ENCODE results near the gene SLC5A4.
A peak's percentile ranks its signal among the peaks of the same experiment; 100 is the strongest.
"Not testable (repeated sequence)": the region's sequence is repeated elsewhere in the genome, so short reads cannot be mapped to it uniquely, and the experiment has no call there.

SLC5A4 gene

GRCh38 chr22:32255217-32255616, at the start of gene SLC5A4:
TSS of gene SLC5A4 (minus strand) at chr22:32255347. CDS start at chr22:32255329, 18 bp downstream.
- DNase-seq (ENCODE audit: low read depth in 2 of 2), result no peak

DNA sequence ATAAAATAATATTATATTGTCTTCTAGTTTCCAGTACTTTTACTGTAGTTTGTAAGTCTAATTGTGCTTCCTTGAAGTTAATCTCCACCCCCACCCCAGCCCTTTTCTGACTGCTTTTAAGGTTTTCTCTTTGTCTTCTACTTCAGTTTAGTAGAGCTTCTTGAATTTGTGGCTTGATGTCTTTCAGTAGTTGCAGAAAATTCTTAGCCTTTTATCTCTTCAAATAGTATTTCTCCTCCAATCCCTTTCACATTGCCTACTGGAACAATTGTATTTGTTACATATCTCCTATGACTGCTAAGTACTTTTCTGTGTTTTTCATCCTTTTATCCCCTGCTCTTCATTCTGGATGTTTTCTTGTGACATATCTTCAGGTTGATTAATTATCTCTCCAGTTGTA, 38.8 kb upstream of the SLC5A4 start:
- not testable (repeated sequence) for DNase-seq (ENCODE audit: low read depth in 2 of 2)

DNA sequence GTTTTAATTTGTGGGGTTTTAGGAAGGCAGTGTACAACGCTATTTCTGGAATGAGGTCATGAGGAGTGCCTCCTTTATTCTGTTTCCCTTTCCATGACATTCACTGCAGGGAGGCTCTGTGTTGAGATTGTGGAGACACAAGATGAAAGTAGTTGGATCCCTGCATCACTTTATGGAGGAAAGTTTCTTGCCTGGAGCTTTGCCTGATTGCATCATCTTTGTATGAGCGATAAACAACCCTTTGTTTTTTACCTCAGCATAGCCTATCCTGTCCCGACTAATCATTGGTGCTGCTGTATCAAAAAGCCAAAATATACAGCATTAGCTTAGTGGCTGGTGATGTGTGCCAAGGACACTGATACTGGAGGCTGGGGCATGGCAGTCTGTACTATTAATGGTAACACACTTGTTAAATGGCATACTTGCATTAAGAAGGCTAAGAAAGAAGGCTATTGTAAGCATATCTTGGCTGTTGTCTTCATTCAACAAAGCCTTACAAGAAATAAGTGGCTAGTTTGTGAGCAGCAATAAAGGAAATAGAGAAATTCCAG, 31.2 kb upstream of the SLC5A4 start:
- DNase-seq (ENCODE audit: low read depth in 2 of 2), result no peak

- no peak for DNase-seq (ENCODE audit: low read depth in 2 of 2)
Observed at GRCh38 chr22:32281072-32281471, 25.9 kb upstream of the SLC5A4 start.

DNA sequence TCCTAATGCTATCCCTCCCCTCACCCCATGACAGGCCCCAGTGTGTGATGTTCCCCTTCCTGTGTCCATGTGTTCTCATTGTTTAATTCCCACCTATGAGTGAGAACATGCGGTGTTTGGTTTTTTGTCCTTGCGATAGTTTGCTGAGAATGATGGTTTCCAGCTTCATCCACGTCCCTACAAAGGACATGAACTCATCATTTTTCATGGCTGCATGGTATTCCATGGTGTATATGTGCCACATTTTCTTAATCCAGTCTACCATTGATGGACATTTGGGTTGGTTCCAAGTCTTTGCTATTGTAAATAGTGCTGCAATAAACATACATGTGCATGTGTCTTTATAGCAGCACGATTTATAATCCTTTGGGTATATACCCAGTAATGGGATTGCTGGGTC, 20.2 kb upstream of the SLC5A4 start:
- not testable (repeated sequence) for DNase-seq (ENCODE audit: low read depth in 2 of 2)

- no peak for DNase-seq (ENCODE audit: low read depth in 2 of 2)
Observed at GRCh38 chr22:32271389-32271788, 16.2 kb upstream of the SLC5A4 start.

DNA sequence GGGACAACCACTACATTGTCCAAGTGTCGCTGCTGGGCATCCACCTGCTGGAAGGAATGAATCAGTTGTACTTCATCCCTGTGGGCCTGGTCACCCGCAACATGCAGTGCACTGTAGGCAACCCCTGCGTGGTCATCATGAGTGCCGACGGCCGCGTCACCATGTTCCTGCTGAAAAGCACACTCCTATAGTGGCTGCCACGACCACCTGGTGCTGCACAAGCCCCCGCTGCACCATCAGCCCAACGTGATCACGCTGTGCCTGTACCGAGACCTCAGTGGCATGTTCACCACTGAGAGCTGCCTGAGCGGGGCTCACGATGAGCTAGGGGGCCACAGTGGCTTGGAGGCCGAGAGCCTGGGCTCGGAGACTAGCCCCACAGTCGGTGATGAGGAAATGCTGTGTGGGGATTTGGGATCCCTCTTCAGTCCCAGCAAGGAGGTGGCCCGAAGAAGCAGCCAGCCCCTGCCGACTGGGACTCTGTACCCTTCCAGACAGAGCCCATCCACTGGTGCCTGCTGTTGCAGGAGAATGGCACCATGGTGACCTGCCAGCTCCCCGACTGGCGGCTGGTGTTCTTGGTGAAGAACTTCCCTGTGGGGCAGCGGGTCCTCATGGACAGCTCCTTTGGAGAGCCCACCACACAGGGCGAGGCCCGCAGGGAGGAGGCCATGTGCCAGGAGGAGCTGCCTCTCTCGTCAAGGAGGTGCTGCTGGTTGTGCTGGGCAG, 15.7 kb upstream of the SLC5A4 start:
- no peak for DNase-seq (ENCODE audit: low read depth in 2 of 2)

GRCh38 chr22:32269316-32269715, 14.2 kb upstream of the SLC5A4 start:
- DNase-seq (ENCODE audit: low read depth in 2 of 2), result no peak

GRCh38 chr22:32267011-32267410, 11.9 kb upstream of the SLC5A4 start:
- DNase-seq (ENCODE audit: low read depth in 2 of 2), result no peak

GRCh38 chr22:32265882-32266767, 11.0 kb upstream of the SLC5A4 start:
- peak; percentile 12 to 56 for DNase-seq (ENCODE audit: low read depth in 2 of 2)

- DNase-seq (ENCODE audit: low read depth in 2 of 2), result not testable (repeated sequence)
Observed at GRCh38 chr22:32263678-32264077, 8.5 kb upstream of the SLC5A4 start.

DNA sequence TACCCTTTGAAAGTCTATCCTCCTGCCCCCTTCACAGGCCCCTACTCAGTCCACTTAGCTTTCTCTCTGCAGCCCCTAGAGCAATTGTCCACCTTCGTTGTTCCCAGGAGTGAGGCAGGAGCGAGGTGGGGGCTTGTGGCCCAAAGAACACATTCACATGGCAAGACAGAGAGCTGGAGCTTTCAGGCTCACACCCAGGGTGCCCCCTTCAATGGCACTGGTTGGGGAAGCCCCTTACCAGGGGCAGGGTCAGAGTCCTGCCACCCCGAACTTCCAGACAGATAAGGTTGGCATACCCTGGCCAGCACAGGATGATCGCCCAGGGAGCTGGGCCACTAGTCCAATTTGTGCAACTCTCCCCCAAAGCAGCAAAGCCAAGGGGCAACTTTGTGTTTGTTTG, 6.2 kb upstream of the SLC5A4 start:
- no peak for DNase-seq (ENCODE audit: low read depth in 2 of 2)

DNA sequence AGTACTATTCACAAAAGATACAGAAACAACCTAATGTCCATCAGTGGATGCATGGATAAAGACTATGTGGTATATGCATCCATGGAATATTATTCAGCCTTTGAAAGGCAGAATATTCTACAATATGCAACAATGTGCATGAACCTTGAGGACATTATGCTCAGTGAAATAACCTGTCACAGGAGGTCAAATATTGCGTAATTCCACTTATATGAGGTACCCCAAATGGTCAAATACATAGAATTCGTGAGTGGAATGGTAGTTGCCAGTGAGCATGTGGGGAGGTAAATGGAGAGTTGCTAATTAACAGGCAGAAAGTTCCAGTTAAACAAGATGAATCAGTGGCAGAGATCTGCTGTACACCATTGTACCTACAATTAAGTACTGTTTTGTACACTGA, 3.6 kb upstream of the SLC5A4 start:
- no peak for DNase-seq (ENCODE audit: low read depth in 2 of 2)

DNA sequence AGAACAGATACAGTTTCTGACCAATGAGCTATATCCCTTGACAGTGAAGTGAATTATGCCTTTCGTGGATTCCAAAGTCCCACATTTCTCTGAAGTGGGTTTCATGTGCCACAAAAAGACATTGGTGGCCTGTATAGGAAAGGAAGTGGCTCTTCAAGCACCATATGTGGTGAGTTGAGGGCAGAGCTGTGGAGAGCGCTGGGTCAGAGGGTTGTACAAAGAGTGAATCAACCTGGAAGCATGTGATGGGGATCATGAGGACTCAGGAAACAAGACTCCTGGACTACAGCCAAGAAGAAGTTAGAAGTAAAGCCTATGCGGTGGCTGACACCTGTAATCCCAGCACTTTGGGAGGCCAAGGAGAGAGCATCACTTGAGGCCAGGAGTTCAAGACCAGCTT, 579 bp upstream of the SLC5A4 start:
- no peak for DNase-seq (ENCODE audit: low read depth in 2 of 2)

DNA sequence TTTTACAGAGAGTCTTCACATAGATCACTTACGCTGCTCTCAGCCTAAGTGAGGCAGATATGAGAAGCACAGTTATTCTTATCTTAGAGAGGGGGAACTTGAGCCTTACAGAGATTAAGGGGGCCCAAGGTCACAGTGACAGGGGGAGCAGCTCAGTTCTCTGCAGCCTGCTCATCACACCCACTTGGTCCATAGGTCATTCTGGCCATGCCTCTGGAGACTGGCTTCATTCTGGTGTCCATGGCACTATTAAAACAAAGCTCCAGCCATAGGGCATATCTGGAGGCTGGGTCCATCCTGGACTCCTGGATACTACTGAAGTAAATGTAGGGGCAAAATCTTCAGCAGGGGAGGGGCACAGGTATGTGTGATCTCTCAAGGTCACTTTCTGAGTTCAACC, 5.9 kb downstream of the SLC5A4 start:
- DNase-seq (ENCODE audit: low read depth in 2 of 2), result no peak

- no peak for DNase-seq (ENCODE audit: low read depth in 2 of 2)
Observed at GRCh38 chr22:32248276-32248675, 6.9 kb downstream of the SLC5A4 start.

DNA sequence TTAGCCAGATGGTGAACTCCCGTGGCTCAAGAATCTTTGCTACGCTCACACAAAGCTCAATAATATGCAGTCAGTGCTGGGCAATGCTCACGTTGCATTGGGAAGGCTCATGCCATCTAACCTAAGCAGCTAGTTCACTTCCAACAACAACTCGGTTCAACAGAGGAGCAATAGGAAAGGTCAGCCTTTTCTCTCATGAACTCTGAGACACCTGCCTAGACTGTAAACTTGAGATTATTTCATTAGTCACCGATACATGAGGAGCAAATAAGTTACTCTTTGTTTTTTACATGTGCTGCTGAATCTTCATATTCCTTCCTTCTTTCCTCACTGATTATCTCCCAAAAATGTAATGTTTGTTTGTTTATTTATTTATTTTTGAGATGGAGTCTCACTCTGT, 9.0 kb downstream of the SLC5A4 start:
- no peak for DNase-seq (ENCODE audit: low read depth in 2 of 2)

- DNase-seq (ENCODE audit: low read depth in 2 of 2), result no peak
Observed at GRCh38 chr22:32245042-32245441, 10.1 kb downstream of the SLC5A4 start.

- no peak for DNase-seq (ENCODE audit: low read depth in 2 of 2)
Observed at GRCh38 chr22:32244547-32244946, 10.6 kb downstream of the SLC5A4 start.

DNA sequence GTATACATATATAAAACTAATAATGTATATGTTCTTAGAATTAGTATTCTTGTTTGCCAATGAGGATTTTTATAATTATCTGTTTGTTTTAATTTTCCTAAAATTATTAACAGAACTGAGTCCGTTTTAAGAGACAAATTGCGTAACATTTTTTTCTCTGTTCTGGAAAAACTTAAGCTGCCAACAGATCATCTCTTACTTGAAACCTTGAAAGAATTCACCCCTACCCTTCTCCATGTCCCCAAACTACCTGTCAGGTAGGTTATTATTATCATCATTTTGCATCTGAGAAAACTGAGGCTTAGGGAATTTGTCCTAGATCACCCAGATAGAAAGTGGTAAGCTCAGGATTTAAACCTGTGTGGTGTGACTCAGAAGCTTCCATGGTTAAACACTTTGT, 14.7 kb downstream of the SLC5A4 start:
- DNase-seq (ENCODE audit: low read depth in 2 of 2), result no peak

DNA sequence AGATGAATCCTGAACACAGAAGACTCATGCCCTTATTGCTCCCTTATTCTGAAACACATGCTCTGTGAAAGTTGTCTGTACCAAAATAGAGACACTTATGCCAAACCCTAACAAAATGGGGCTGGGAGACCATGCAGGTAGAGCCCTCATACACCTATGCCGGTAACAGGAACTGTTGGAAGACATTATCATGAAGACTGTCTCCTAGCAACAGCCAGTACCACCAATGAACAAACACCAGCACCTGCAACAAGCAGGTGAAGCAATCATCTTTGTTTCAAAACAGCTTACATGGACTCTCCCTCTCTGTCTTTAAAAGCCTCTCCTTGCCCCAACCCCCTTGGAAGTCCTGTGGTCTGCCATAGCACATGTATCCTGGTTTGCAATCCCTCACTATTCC, 17.2 kb downstream of the SLC5A4 start:
- no peak for DNase-seq (ENCODE audit: low read depth in 2 of 2)

DNA sequence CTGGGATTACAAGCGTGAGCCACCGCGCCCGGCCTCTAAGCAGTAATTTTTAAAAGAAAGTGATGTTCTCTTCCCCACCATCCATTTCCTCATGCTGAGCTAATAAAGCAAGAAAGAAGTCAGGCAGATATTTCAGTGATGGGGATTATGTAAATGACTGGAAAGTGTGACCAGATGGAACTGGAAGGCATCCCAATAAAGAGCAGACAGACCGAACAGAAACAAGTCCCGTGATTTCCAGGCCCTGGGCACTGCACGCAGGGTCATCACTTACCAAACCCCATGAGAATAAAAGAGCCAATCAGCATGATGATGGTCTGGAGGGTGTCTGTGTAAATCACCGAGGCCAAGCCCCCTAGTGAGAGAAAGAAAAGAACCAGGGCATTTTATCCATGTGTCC, 18.2 kb downstream of the SLC5A4 start:
- no peak for DNase-seq (ENCODE audit: low read depth in 2 of 2)

DNA sequence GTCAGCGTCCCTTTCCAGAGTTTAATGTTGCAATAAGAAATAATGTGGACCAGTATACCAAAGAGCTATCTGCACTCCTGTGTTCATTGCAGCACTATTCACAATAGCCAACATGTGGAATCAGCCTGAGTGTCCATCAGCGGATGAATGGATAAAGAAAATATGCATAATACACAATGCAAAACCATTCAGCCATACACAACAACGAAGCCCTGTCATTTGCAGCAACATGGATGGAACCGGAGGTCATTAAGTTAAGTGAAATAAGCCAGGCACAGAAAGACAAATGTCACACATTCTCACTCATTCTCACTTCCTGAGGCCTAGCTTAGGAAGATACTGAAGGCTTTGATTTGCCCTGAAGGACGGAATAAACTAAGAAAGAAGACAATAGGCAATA, 22.1 kb downstream of the SLC5A4 start:
- DNase-seq (ENCODE audit: low read depth in 2 of 2), result no peak

Measured in stimulated activated CD4-positive, alpha-beta T cell treated with anti-CD3 and anti-CD28 coated beads, Interleukin-1b, Interleukin-23, amount 100 ng/mL, for 1 hour (primary cell).